PC-9 (cell line): ENCODE data around the gene SYDE2. TPM values are rescaled to one million over a fixed set of nuclear protein-coding genes. Genes with fewer than 3 reads are reported as not detected.
A peak's percentile ranks its signal among the peaks of the same experiment; 100 is the strongest.

Experiments
- BruUV-seq: library from RNA; stranded (reverse); fragments of 400-500 nt; replicated peaks from 2 replicates; lab custom pipeline; 2021; lab: Mats Ljungman, UMichigan
- CTCF ChIA-PET: fragments of 300-600 bp; sonication (Branson Sonifier 250); formaldehyde crosslinking; loops from one replicate; lab custom pipeline; 2022; ENCODE audit warnings: antibody characterized with exemption; lab: Charles Lee
- POLR2A ChIA-PET: fragments of 300-600 bp; sonication (Branson Sonifier 250); formaldehyde crosslinking; loops from one replicate; lab custom pipeline; 2022; ENCODE audit warnings: antibody characterized with exemption; ENCODE audit not compliant: unreplicated experiment; lab: Charles Lee
- DNase-seq, 2 experiments: peaks; one replicate each; pipeline versions ENCODE4 v3.0.0 to v3.0.0-alpha.2; 2015 to 2022; ENCODE audit warnings: mixed read lengths in 1 of 2
- H2AFZ ChIP-seq: fragments of 200-600 bp; sonication (generic); 2 replicates; pipeline ENCODE4 v1.8.1; 2017; ENCODE audit warnings: antibody characterized with exemption
- H3F3A ChIP-seq: fragments of 200-600 bp; sonication (generic); 2 replicates; pipeline ENCODE4 v1.8.1; 2017; ENCODE audit warnings: antibody characterized with exemption, mild to moderate bottlenecking, low read depth; ENCODE audit not compliant: insufficient read depth
- H3K27ac ChIP-seq: fragments of 200-600 bp; sonication (generic); 2 replicates; pipeline ENCODE4 v1.6.1; 2016; ENCODE audit warnings: mixed run types
- H3K27me3 ChIP-seq: fragments of 200-600 bp; sonication (generic); 2 replicates; pipeline ENCODE4 v1.6.1; 2016; ENCODE audit warnings: low read depth, mixed run types; ENCODE audit not compliant: insufficient read depth
- H3K36me3 ChIP-seq: fragments of 200-600 bp; sonication (generic); 2 replicates; pipeline ENCODE4 v1.6.1; 2016; ENCODE audit warnings: low read depth, mixed run types
- H3K4me1 ChIP-seq: fragments of 200-600 bp; sonication (generic); replicated peaks from 2 replicates; pipeline ENCODE4 v1.6.1; 2016; ENCODE audit warnings: mixed run types; ENCODE audit not compliant: insufficient read depth
- H3K4me2 ChIP-seq: fragments of 200-600 bp; sonication (generic); 2 replicates; pipeline ENCODE4 v1.6.1; 2017; ENCODE audit warnings: mixed run types
- H3K4me3 ChIP-seq: fragments of 200-600 bp; sonication (generic); 2 replicates; pipeline ENCODE4 v1.6.1; 2016; ENCODE audit warnings: mixed run types
- H3K79me2 ChIP-seq: fragments of 200-600 bp; sonication (generic); 2 replicates; pipeline ENCODE4 v1.6.1; 2017; ENCODE audit warnings: low read depth, mixed run types
- H3K9me2 ChIP-seq: fragments of 200-600 bp; sonication (generic); 2 replicates; pipeline ENCODE4 v1.8.1; 2017; ENCODE audit warnings: mild to moderate bottlenecking; ENCODE audit not compliant: insufficient read depth
- H3K9me3 ChIP-seq: fragments of 200-600 bp; sonication (generic); 2 replicates; pipeline ENCODE4 v1.8.1; 2016; ENCODE audit warnings: low read depth; ENCODE audit not compliant: insufficient read depth
- H4K20me1 ChIP-seq: fragments of 200-600 bp; sonication (generic); 2 replicates; pipeline ENCODE4 v1.8.1; 2017; ENCODE audit not compliant: insufficient read depth
- CTCF ChIP-seq: fragments of 200-600 bp; sonication (generic); conservative IDR thresholded peaks from 2 replicates; pipeline ENCODE4 v1.6.1; 2017; ENCODE audit warnings: mixed run types, antibody characterized with exemption, mild to moderate bottlenecking, moderate library complexity
- EZH2 ChIP-seq: fragments of 200-600 bp; sonication (generic); IDR thresholded peaks from 2 replicates; pipeline ENCODE4 v1.8.0; 2017; ENCODE audit warnings: antibody characterized with exemption, low read depth
- intact Hi-C: fragments of 100-400 bp; cut with micrococcal nuclease; formaldehyde crosslinking; loops from one replicate; pipeline ENCODE4 v1.10.0; 2022; ENCODE audit not compliant: unreplicated experiment
- total RNA-seq: library from RNA; stranded (reverse); gene quantifications from 2 replicates; pipeline ENCODE4 v1.2.3, GENCODE V29; 2021

Gene SYDE2
- total RNA-seq, 1 experiment from 2014 or later: 10.3 TPM

GRCh38 chr1:85245456-85245855, 44.6 kb upstream of the SYDE2 start:
- no TSS peak for BruUV-seq
- intact Hi-C loops: no loop called here
- H3K27me3 ChIP-seq: no peaks in the 10 kb centered on the region
- H3K4me2 ChIP-seq: no peak overlapping the region
- no peaks in the 10 kb centered on the region for H3K36me3 ChIP-seq
- H3K9me2 ChIP-seq: no peaks in the 10 kb centered on the region
- TF ChIP-seq EZH2 (no peak), CTCF (no peak)
- H3K9me3 ChIP-seq: no peaks in the 10 kb centered on the region; the same call in 1 of the 2 replicates
- no peak overlapping the region for H3K27ac ChIP-seq
- no peaks in the 10 kb centered on the region for H4K20me1 ChIP-seq
- no peak for DNase-seq
- peaks cover 16% of the 10 kb centered on the region; the same call in 1 of the 2 replicates for H3F3A ChIP-seq
- no peaks in the 10 kb centered on the region for H3K79me2 ChIP-seq
- peak overlapping the region; percentile 60; the same call in 1 of the 2 replicates for H2AFZ ChIP-seq
- CTCF ChIA-PET: interaction anchor here (1.1 kb wide), 1 partner anchor 13 kb away, joined by 4 read pairs; no protein-coding TSS in a partner anchor
- H3K4me1 ChIP-seq: peaks cover 22% of the 10 kb centered on the region
- H3K4me3 ChIP-seq: no peak overlapping the region
- POLR2A ChIA-PET: no interaction called here

GRCh38 chr1:85244271-85245061, 43.6 kb upstream of the SYDE2 start:
- Histone ChIP-seq H2AFZ (peak overlapping the region; percentile 60), H3K4me3 (no peak overlapping the region), H4K20me1 (no peaks in the 10 kb centered on the region), H3K9me2 (no peaks in the 10 kb centered on the region), H3K9me3 (no peaks in the 10 kb centered on the region; the same call in 1 of the 2 replicates), H3K4me2 (peak overlapping the region; percentile 8; the same call in 1 of the 2 replicates), H3K79me2 (no peaks in the 10 kb centered on the region), H3K27me3 (no peaks in the 10 kb centered on the region), H3K27ac (peak overlapping the region; percentile 6; the same call in 1 of the 2 replicates), H3F3A (peaks cover 6% of the 10 kb centered on the region; the same call in 1 of the 2 replicates), H3K4me1 (peaks cover 22% of the 10 kb centered on the region), H3K36me3 (no peaks in the 10 kb centered on the region)
- TF ChIP-seq EZH2 (no peak), CTCF (no peak)
- DNase-seq: no peak
- ChIA-PET CTCF (interaction anchor here (0.9 to 1.1 kb wide), 2 partner anchors 14 to 135 kb away, joined by 3 to 4 read pairs; no protein-coding TSS in a partner anchor), POLR2A (no interaction called here)
- no TSS peak for BruUV-seq
- intact Hi-C loops: no loop called here

DNA sequence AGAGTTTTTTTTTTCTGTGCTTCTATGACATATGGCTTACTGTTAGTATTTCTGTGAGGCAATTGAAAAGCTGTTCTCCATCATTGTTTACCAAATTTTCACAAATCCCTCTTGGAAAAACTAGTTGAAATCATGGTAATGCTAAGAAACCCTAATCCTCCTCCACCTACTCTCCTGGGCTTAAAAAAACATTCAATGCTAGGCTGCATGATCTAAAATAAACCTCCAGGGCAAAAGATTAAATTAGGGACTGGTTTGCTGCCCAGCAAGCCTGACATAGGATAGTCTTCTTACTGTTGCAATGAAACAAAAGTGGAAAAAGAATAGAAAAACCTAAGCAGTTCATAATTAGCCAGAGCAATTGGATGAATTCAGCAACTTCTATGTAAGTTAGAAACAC, 42.6 kb upstream of the SYDE2 start:
- no TSS peak for BruUV-seq
- H3K27ac ChIP-seq: no peak overlapping the region
- H3K4me1 ChIP-seq: peaks cover 22% of the 10 kb centered on the region
- H3F3A ChIP-seq: 0 out of 2 replicates have a peak, but pooled peaks cover 6% of the 10 kb centered on the region
- H4K20me1 ChIP-seq: no peaks in the 10 kb centered on the region
- ChIA-PET POLR2A (no interaction called here), CTCF (interaction anchor here (0.9 kb wide), 1 partner anchor 134 kb away, joined by 3 read pairs; no protein-coding TSS in a partner anchor)
- no peak for DNase-seq
- intact Hi-C loops: no loop called here
- no peak for TF ChIP-seq CTCF
- no peak for TF ChIP-seq EZH2
- no peaks in the 10 kb centered on the region for H3K36me3 ChIP-seq
- H3K9me3 ChIP-seq: no peaks in the 10 kb centered on the region; the same call in 1 of the 2 replicates
- no peaks in the 10 kb centered on the region for H3K79me2 ChIP-seq
- H3K4me3 ChIP-seq: no peak overlapping the region
- H3K4me2 ChIP-seq: no peak overlapping the region
- H3K27me3 ChIP-seq: no peaks in the 10 kb centered on the region
- no peaks in the 10 kb centered on the region for H3K9me2 ChIP-seq
- H2AFZ ChIP-seq: peak overlapping the region; percentile 14; the same call in 1 of the 2 replicates
